H9 (cell line): ENCODE results near the gene EFNB2. TPM values are rescaled to one million over a fixed set of nuclear protein-coding genes. Genes with fewer than 3 reads are reported as not detected.

Experiments
- DNase-seq: peaks from one replicate; pipeline ENCODE4 v3.0.0-alpha.2; 2017
- H2AFZ ChIP-seq: one replicate; pipeline ENCODE4 v1.6.1; 2013; ENCODE audit warnings: mild to moderate bottlenecking, low read length, control low read depth, moderate library complexity
- H2AK5ac ChIP-seq: 2 replicates; pipeline ENCODE4 v1.6.1; 2013; ENCODE audit warnings: low read length, control low read depth, mixed read lengths; ENCODE audit not compliant: insufficient read length
- H2BK120ac ChIP-seq: one replicate; pipeline ENCODE4 v1.6.1; 2013; ENCODE audit warnings: low read depth, mild to moderate bottlenecking, low read length, control low read depth, inconsistent platforms; ENCODE audit not compliant: poor library complexity, severe bottlenecking
- H2BK12ac ChIP-seq: 2 replicates; pipeline ENCODE4 v1.6.1; 2013; ENCODE audit warnings: low read length, control low read depth, mixed read lengths, low read depth; ENCODE audit not compliant: insufficient read length
- H2BK15ac ChIP-seq: 2 replicates; pipeline ENCODE4 v1.6.1; 2013; ENCODE audit warnings: low read depth, low read length, control low read depth
- H2BK20ac ChIP-seq: one replicate; pipeline ENCODE4 v1.6.1; 2013; ENCODE audit warnings: low read depth, mild to moderate bottlenecking, low read length, control low read depth, inconsistent platforms; ENCODE audit not compliant: poor library complexity, severe bottlenecking
- H2BK5ac ChIP-seq: 2 replicates; pipeline ENCODE4 v1.6.1; 2013; ENCODE audit warnings: low read length, control low read depth, mixed read lengths; ENCODE audit not compliant: insufficient read length
- H3K14ac ChIP-seq: 2 replicates; pipeline ENCODE4 v1.6.1; 2013; ENCODE audit warnings: low read length, control low read depth; ENCODE audit not compliant: insufficient read depth
- H3K18ac ChIP-seq: 2 replicates; pipeline ENCODE4 v1.6.1; 2013; ENCODE audit warnings: low read depth, mild to moderate bottlenecking, mixed read lengths, low read length, control low read depth; ENCODE audit not compliant: insufficient read length
- H3K23ac ChIP-seq: 2 replicates; pipeline ENCODE4 v1.6.1; 2013; ENCODE audit warnings: low read length, control low read depth, mixed read lengths, low read depth; ENCODE audit not compliant: insufficient read length
- H3K23me2 ChIP-seq: 2 replicates; pipeline ENCODE4 v1.6.1; 2013; ENCODE audit warnings: low read depth, mild to moderate bottlenecking, mixed read lengths, low read length, control low read depth; ENCODE audit not compliant: insufficient read length, poor library complexity, severe bottlenecking
- H3K27ac ChIP-seq: 2 replicates; pipeline ENCODE4 v1.5.1; 2013; ENCODE audit warnings: low read length, control low read depth, mixed read lengths, low read depth; ENCODE audit not compliant: insufficient read length
- H3K27me3 ChIP-seq: 2 replicates; pipeline ENCODE4 v1.6.1; 2013; ENCODE audit warnings: low read length, control low read depth, inconsistent platforms; ENCODE audit not compliant: insufficient read depth
- H3K4ac ChIP-seq: 2 replicates; pipeline ENCODE4 v1.6.1; 2013; ENCODE audit warnings: low read depth, mild to moderate bottlenecking, control low read depth, inconsistent platforms, low read length, moderate library complexity
- H3K4me1 ChIP-seq: 2 replicates; pipeline ENCODE4 v1.6.1; 2013; ENCODE audit warnings: low read length, control low read depth, inconsistent platforms; ENCODE audit not compliant: insufficient read depth
- H3K4me2 ChIP-seq: 2 replicates; pipeline ENCODE4 v1.6.1; 2013; ENCODE audit warnings: low read length, control low read depth, mixed read lengths; ENCODE audit not compliant: insufficient read length, insufficient read depth
- H3K56ac ChIP-seq: 2 replicates; pipeline ENCODE4 v1.6.1; 2013; ENCODE audit warnings: low read depth, mild to moderate bottlenecking, mixed read lengths, low read length, control low read depth; ENCODE audit not compliant: insufficient read length
- H3K79me1 ChIP-seq: 2 replicates; pipeline ENCODE4 v1.6.1; 2013; ENCODE audit warnings: low read depth, mild to moderate bottlenecking, moderate library complexity, low read length, control low read depth, inconsistent platforms; ENCODE audit not compliant: insufficient read depth, poor library complexity, severe bottlenecking
- H3K79me2 ChIP-seq: 2 replicates; pipeline ENCODE4 v1.6.1; 2013; ENCODE audit warnings: low read length, control low read depth, inconsistent platforms; ENCODE audit not compliant: insufficient read depth
- H3K9ac ChIP-seq: 2 replicates; pipeline ENCODE4 v1.6.1; 2013; ENCODE audit warnings: low read length, control low read depth, mixed read lengths; ENCODE audit not compliant: insufficient read length; ENCODE audit errors: extremely low read depth
- H3K9me3 ChIP-seq: one replicate; pipeline ENCODE4 v1.6.1; 2013; ENCODE audit warnings: low read depth, low read length, inconsistent platforms; ENCODE audit not compliant: control insufficient read depth
- H3T11ph ChIP-seq: one replicate; pipeline ENCODE4 v1.6.1; 2013; ENCODE audit warnings: mild to moderate bottlenecking, low read length, control low read depth, inconsistent platforms
- H4K20me1 ChIP-seq: one replicate; pipeline ENCODE4 v1.6.1; 2013; ENCODE audit not compliant: control insufficient read depth, insufficient read length, insufficient read depth
- H4K5ac ChIP-seq: 2 replicates; pipeline ENCODE4 v1.6.1; 2013; ENCODE audit warnings: low read depth, mild to moderate bottlenecking, mixed read lengths, low read length, control low read depth; ENCODE audit not compliant: insufficient read length
- H4K8ac ChIP-seq: replicated peaks from 2 replicates; pipeline ENCODE4 v1.6.1; 2013; ENCODE audit warnings: low read length, control low read depth, mixed read lengths, low read depth; ENCODE audit not compliant: insufficient read length
- H4K91ac ChIP-seq: 2 replicates; pipeline ENCODE4 v1.6.1; 2013; ENCODE audit warnings: low read depth, mild to moderate bottlenecking, moderate library complexity, mixed read lengths, low read length, control low read depth; ENCODE audit not compliant: insufficient read length
- H3K27ac Mint-ChIP-seq, 3 experiments: 2 replicates in 2 of 3; 3 replicates in 1 of 3; pipeline ENCODE4 v1.8.0; 2020 to 2021; ENCODE audit warnings: mixed read lengths in 3 of 3, mild to moderate bottlenecking in 1 of 3, moderate library complexity in 1 of 3
- H3K27me3 Mint-ChIP-seq: 2 replicates; pipeline ENCODE4 v1.8.0; 2021; ENCODE audit warnings: low read depth, mild to moderate bottlenecking, moderate library complexity, mixed read lengths
- H3K36me3 Mint-ChIP-seq, 3 experiments: 2 replicates in 2 of 3; 3 replicates in 1 of 3; pipeline ENCODE4 v1.8.0; 2020 to 2021; ENCODE audit warnings: low read depth in 3 of 3, mixed read lengths in 3 of 3; ENCODE audit not compliant: insufficient read depth in 1 of 3
- H3K4me1 Mint-ChIP-seq, 2 experiments: 2 replicates each; pipeline ENCODE4 v1.8.0; 2020; ENCODE audit warnings: mixed read lengths in 2 of 2
- H3K4me3 Mint-ChIP-seq, 2 experiments: 2 replicates in 1 of 2; 3 replicates in 1 of 2; pipeline ENCODE4 v1.8.0; 2020 to 2021; ENCODE audit warnings: mild to moderate bottlenecking in 2 of 2, mixed read lengths in 2 of 2, moderate library complexity in 1 of 2
- H3K9me3 Mint-ChIP-seq, 2 experiments: 2 replicates in 1 of 2; 3 replicates in 1 of 2; pipeline ENCODE4 v1.8.0; 2020; ENCODE audit warnings: mild to moderate bottlenecking in 2 of 2, mixed read lengths in 2 of 2, moderate library complexity in 1 of 2
- whole genome bisulfite sequencing: extraction: QIAGEN DNeasy Blood & Tissue Kit; methylation state at CpG from one replicate; pipeline ENCODE4 v1.1.7; 2013; ENCODE audit warnings: missing lambda C conversion rate, low lambda C conversion rate, mixed read lengths; ENCODE audit not compliant: insufficient read length; ENCODE audit errors: extremely low coverage; 5-methylcytosine and 5-hydroxymethylcytosine counted together
- total RNA-seq: library from RNA; stranded (reverse); gene quantifications from 2 replicates; pipeline ENCODE4 v1.2.1, GENCODE V29; 2021
- TF ChIP-seq, protein P1 (sequence below): fragments of 200-600 bp; sonication (generic); conservative IDR thresholded peaks from 3 replicates; pipeline ENCODE4 v1.8.0; 2021; ENCODE audit warnings: antibody characterized with exemption, mild to moderate bottlenecking

EFNB2 gene
- total RNA-seq, 1 experiment from 2014 or later: 12.7 TPM

DNA sequence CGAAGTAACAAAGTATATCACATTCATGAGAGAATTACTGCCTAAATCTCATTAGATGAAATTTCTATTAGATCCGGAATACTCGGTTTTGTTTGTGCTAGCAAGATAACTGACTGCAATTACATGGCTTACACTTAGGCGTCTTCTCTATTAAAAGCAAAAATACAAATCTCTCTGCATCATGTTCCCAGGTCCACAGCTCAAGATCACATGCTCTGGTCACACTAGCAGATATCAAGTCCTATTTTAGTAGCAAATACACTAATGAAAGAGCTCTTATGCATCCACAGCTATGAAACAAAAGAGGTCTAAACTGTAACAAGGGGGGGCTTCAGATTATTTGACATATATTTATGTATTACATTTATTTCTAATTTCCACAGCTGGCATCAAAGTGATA, 53.5 kb downstream of the EFNB2 start:
- H2AFZ ChIP-seq: no peak overlapping the region
- H3K23ac ChIP-seq: no peak overlapping the region
- H3K79me2 ChIP-seq: no peaks in the 10 kb centered on the region
- no peak overlapping the region for H4K91ac ChIP-seq
- no peak overlapping the region for H3K4me2 ChIP-seq
- no peak overlapping the region for H3K27ac ChIP-seq
- H3K4ac ChIP-seq: no peak overlapping the region
- H2BK120ac ChIP-seq: no peak overlapping the region
- H3K18ac ChIP-seq: no peak overlapping the region
- no peak overlapping the region for H2BK20ac ChIP-seq
- H2BK12ac ChIP-seq: no peak overlapping the region
- no peaks in the 10 kb centered on the region for H3K27me3 Mint-ChIP-seq
- WGBS: no CpG with 5 or more reads among the region's 4 CpGs
- H3K9me3 Mint-ChIP-seq: no peaks in the 10 kb centered on the region; a peak in 1 of 5 replicates
- H3T11ph ChIP-seq: no peak overlapping the region
- no peak overlapping the region for H3K9ac ChIP-seq
- TF ChIP-seq, protein P1, sequence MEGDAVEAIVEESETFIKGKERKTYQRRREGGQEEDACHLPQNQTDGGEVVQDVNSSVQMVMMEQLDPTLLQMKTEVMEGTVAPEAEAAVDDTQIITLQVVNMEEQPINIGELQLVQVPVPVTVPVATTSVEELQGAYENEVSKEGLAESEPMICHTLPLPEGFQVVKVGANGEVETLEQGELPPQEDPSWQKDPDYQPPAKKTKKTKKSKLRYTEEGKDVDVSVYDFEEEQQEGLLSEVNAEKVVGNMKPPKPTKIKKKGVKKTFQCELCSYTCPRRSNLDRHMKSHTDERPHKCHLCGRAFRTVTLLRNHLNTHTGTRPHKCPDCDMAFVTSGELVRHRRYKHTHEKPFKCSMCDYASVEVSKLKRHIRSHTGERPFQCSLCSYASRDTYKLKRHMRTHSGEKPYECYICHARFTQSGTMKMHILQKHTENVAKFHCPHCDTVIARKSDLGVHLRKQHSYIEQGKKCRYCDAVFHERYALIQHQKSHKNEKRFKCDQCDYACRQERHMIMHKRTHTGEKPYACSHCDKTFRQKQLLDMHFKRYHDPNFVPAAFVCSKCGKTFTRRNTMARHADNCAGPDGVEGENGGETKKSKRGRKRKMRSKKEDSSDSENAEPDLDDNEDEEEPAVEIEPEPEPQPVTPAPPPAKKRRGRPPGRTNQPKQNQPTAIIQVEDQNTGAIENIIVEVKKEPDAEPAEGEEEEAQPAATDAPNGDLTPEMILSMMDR: no peak
- H3K4me3 Mint-ChIP-seq: no peak overlapping the region
- no peak overlapping the region for H3K14ac ChIP-seq
- no peaks in the 10 kb centered on the region for H3K9me3 ChIP-seq
- no peak overlapping the region for H2AK5ac ChIP-seq
- H3K4me1 ChIP-seq: no peaks in the 10 kb centered on the region
- H2BK15ac ChIP-seq: no peak overlapping the region
- no peak overlapping the region for H3K27ac Mint-ChIP-seq
- H4K5ac ChIP-seq: no peak overlapping the region
- no peaks in the 10 kb centered on the region for H3K27me3 ChIP-seq
- H3K23me2 ChIP-seq: no peaks in the 10 kb centered on the region
- H3K79me1 ChIP-seq: no peaks in the 10 kb centered on the region
- no peaks in the 10 kb centered on the region for H4K20me1 ChIP-seq
- no peak overlapping the region for H2BK5ac ChIP-seq
- no peak overlapping the region for H4K8ac ChIP-seq
- H3K56ac ChIP-seq: no peak overlapping the region
- H3K4me1 Mint-ChIP-seq: peaks cover 10 to 15% of the 10 kb centered on the region in 2 experiments
- H3K36me3 Mint-ChIP-seq: no peaks in the 10 kb centered on the region
- no peak for DNase-seq
